AG09309 (cell line): ENCODE data around the gene SIGLEC14.

Experiments used
- DNase-seq: peaks from one replicate; pipeline ENCODE4 v3.0.0-alpha.2; 2010; ENCODE audit warnings: low read depth
- H3K4me3 ChIP-seq: 2 replicates; pipeline ENCODE4 v1.5.1; 2011; ENCODE audit warnings: mild to moderate bottlenecking, low read depth, low read length, moderate library complexity; ENCODE audit not compliant: control insufficient read depth
- CTCF ChIP-seq: IDR thresholded peaks from 2 replicates; pipeline ENCODE4 v1.5.1; 2011; ENCODE audit warnings: mild to moderate bottlenecking, low read depth, low read length, inconsistent platforms; ENCODE audit not compliant: insufficient read depth, control insufficient read depth; ENCODE audit errors: missing control alignments

SIGLEC14 gene

GRCh38 chr19:51688671-51689571 lies 42.3 kb upstream of the SIGLEC14 start:
- DNase-seq, result peak; percentile 95
- H3K4me3 ChIP-seq, result peak overlapping the region; percentile 92
- no peak for TF ChIP-seq CTCF

GRCh38 chr19:51687791-51688670 lies 41.4 kb upstream of the SIGLEC14 start:
- TF ChIP-seq CTCF, result no peak
- peak overlapping the region; percentile 92 for H3K4me3 ChIP-seq
- DNase-seq, result no peak

GRCh38 chr19:51686171-51686570 lies 39.5 kb upstream of the SIGLEC14 start:
- no peak for DNase-seq
- no peak for TF ChIP-seq CTCF
- no peak overlapping the region for H3K4me3 ChIP-seq

GRCh38 chr19:51681286-51681941 lies 34.8 kb upstream of the SIGLEC14 start:
- no peak overlapping the region for H3K4me3 ChIP-seq
- TF ChIP-seq CTCF, result no peak
- DNase-seq, result no peak

GRCh38 chr19:51680474-51680873 lies 33.8 kb upstream of the SIGLEC14 start:
- no peak for TF ChIP-seq CTCF
- DNase-seq, result no peak
- no peak overlapping the region for H3K4me3 ChIP-seq

GRCh38 chr19:51676566-51677083 lies 30.0 kb upstream of the SIGLEC14 start:
- H3K4me3 ChIP-seq, result no peak overlapping the region
- TF ChIP-seq CTCF, result no peak
- no peak for DNase-seq
